Measurements from ENCODE around the gene EYS.

EYS gene

GRCh38 chr6:65545920-65546319, 161.1 kb downstream of the EYS start:
- no peaks in the 10 kb centered on the region for H3K27me3 ChIP-seq (ENCODE audit: insufficient read depth, low read length, poor library complexity, severe bottlenecking)
- no peaks in the 10 kb centered on the region for H3K9me2 ChIP-seq (replicated peaks; ENCODE audit: low read depth, low read length)
- H3F3A ChIP-seq (ENCODE audit: low read depth): no peaks in the 10 kb centered on the region; the same call in 1 of the 2 replicates
- H3K4me3 ChIP-seq (ENCODE audit: low read length, poor library complexity, severe bottlenecking): no peak overlapping the region
- H3K4me2 ChIP-seq (ENCODE audit: low read depth, low read length, poor library complexity, severe bottlenecking): no peak overlapping the region
- H3K9me3 ChIP-seq (ENCODE audit: insufficient read depth, low read depth, low read length): no peaks in the 10 kb centered on the region
- no peaks in the 10 kb centered on the region for H3K36me3 ChIP-seq (ENCODE audit: insufficient read depth, low read length)
- TF ChIP-seq EZH2phosphoT487 (IDR thresholded peaks at IDR 0.05; ENCODE audit: borderline replicate concordance) (no peak), CTCF (conservative IDR thresholded peaks at IDR 0.05; ENCODE audit: low read length) (no peak)
- H3K79me2 ChIP-seq (ENCODE audit: insufficient read depth, low read length): no peaks in the 10 kb centered on the region
- no peaks in the 10 kb centered on the region for H4K20me1 ChIP-seq (ENCODE audit: insufficient read depth, low read length, poor library complexity, severe bottlenecking)
- no peak overlapping the region for H3K9ac ChIP-seq (ENCODE audit: low read depth, low read length, poor library complexity, severe bottlenecking)
- H2AFZ ChIP-seq (ENCODE audit: low read length): no peak overlapping the region
- no peaks in the 10 kb centered on the region for H3K4me1 ChIP-seq (ENCODE audit: insufficient read depth, low read length, poor library complexity, severe bottlenecking)

GRCh38 chr6:65538644-65539043, 168.4 kb downstream of the EYS start:
- Histone ChIP-seq H3F3A (ENCODE audit: low read depth) (no peaks in the 10 kb centered on the region), H3K4me2 (ENCODE audit: low read depth, low read length, poor library complexity, severe bottlenecking) (no peak overlapping the region)

GRCh38 chr6:65537600-65537999, 169.4 kb downstream of the EYS start:
- Histone ChIP-seq H3K9me2 (replicated peaks; ENCODE audit: low read depth, low read length) (no peaks in the 10 kb centered on the region), H3K9ac (ENCODE audit: low read depth, low read length, poor library complexity, severe bottlenecking) (no peak overlapping the region), H3K27me3 (ENCODE audit: insufficient read depth, low read length, poor library complexity, severe bottlenecking) (no peaks in the 10 kb centered on the region), H3K4me1 (ENCODE audit: insufficient read depth, low read length, poor library complexity, severe bottlenecking) (no peaks in the 10 kb centered on the region), H3K36me3 (ENCODE audit: insufficient read depth, low read length) (no peaks in the 10 kb centered on the region), H3K79me2 (ENCODE audit: insufficient read depth, low read length) (no peaks in the 10 kb centered on the region), H3F3A (ENCODE audit: low read depth) (no peaks in the 10 kb centered on the region), H4K20me1 (ENCODE audit: insufficient read depth, low read length, poor library complexity, severe bottlenecking) (no peaks in the 10 kb centered on the region), H3K9me3 (ENCODE audit: insufficient read depth, low read depth, low read length) (no peaks in the 10 kb centered on the region), H3K4me2 (ENCODE audit: low read depth, low read length, poor library complexity, severe bottlenecking) (no peak overlapping the region), H2AFZ (ENCODE audit: low read length) (no peak overlapping the region), H3K4me3 (ENCODE audit: low read length, poor library complexity, severe bottlenecking) (no peak overlapping the region)
- TF ChIP-seq EZH2phosphoT487 (IDR thresholded peaks at IDR 0.05; ENCODE audit: borderline replicate concordance) (no peak), CTCF (conservative IDR thresholded peaks at IDR 0.05; ENCODE audit: low read length) (no peak)

More at GRCh38 chr6:65538644-65539043, 168.4 kb downstream of the EYS start:
- Histone ChIP-seq H3K27me3 (ENCODE audit: insufficient read depth, low read length, poor library complexity, severe bottlenecking) (no peaks in the 10 kb centered on the region), H4K20me1 (ENCODE audit: insufficient read depth, low read length, poor library complexity, severe bottlenecking) (no peaks in the 10 kb centered on the region), H3K9me2 (replicated peaks; ENCODE audit: low read depth, low read length) (no peaks in the 10 kb centered on the region), H2AFZ (ENCODE audit: low read length) (no peak overlapping the region), H3K79me2 (ENCODE audit: insufficient read depth, low read length) (no peaks in the 10 kb centered on the region), H3K4me3 (ENCODE audit: low read length, poor library complexity, severe bottlenecking) (no peak overlapping the region), H3K9me3 (ENCODE audit: insufficient read depth, low read depth, low read length) (no peaks in the 10 kb centered on the region), H3K36me3 (ENCODE audit: insufficient read depth, low read length) (no peaks in the 10 kb centered on the region), H3K4me1 (ENCODE audit: insufficient read depth, low read length, poor library complexity, severe bottlenecking) (no peaks in the 10 kb centered on the region), H3K9ac (ENCODE audit: low read depth, low read length, poor library complexity, severe bottlenecking) (no peak overlapping the region)
- TF ChIP-seq CTCF (conservative IDR thresholded peaks at IDR 0.05; ENCODE audit: low read length) (no peak), EZH2phosphoT487 (IDR thresholded peaks at IDR 0.05; ENCODE audit: borderline replicate concordance) (no peak)

Data from Loucy (cell line).